Mesenchymal stem cell (in vitro differentiated cells and primary cell): ENCODE measurements around the gene SCARF2. TPM values are rescaled to one million over a fixed set of nuclear protein-coding genes. Genes with fewer than 3 reads are reported as not detected.

ENCODE experiments used
- DNase-seq: peaks from one replicate; pipeline ENCODE4 v3.0.0-alpha.2; 2013
- H2AFZ ChIP-seq: one replicate; pipeline ENCODE4 v1.6.1; 2013; ENCODE audit warnings: low read depth, mild to moderate bottlenecking, control low read depth, inconsistent platforms, low read length, moderate library complexity
- H2AK5ac ChIP-seq: 2 replicates; pipeline ENCODE4 v1.6.1; 2013; ENCODE audit warnings: low read length, moderate library complexity, mild to moderate bottlenecking, inconsistent platforms; ENCODE audit not compliant: severe bottlenecking
- H2BK120ac ChIP-seq: one replicate; pipeline ENCODE4 v1.6.1; 2013; ENCODE audit warnings: low read depth, mild to moderate bottlenecking, inconsistent platforms, low read length, moderate library complexity
- H2BK12ac ChIP-seq, 2 experiments: one replicate each; pipeline ENCODE4 v1.6.1; 2013; ENCODE audit warnings: inconsistent platforms in 2 of 2, low read length in 2 of 2, mild to moderate bottlenecking in 2 of 2, moderate library complexity in 2 of 2, control low read depth in 1 of 2
- H2BK15ac ChIP-seq: one replicate; pipeline ENCODE4 v1.6.1; 2013; ENCODE audit warnings: mild to moderate bottlenecking, low read depth, inconsistent platforms; ENCODE audit not compliant: poor library complexity, severe bottlenecking
- H2BK5ac ChIP-seq: 2 replicates; pipeline ENCODE4 v1.6.1; 2013; ENCODE audit warnings: low read depth, mild to moderate bottlenecking, low read length, control low read depth, inconsistent platforms; ENCODE audit not compliant: poor library complexity, severe bottlenecking
- H3K14ac ChIP-seq, 2 experiments: one replicate each; pipeline ENCODE4 v1.6.1; 2013; ENCODE audit warnings: inconsistent platforms in 2 of 2, low read length in 2 of 2, control low read depth in 1 of 2, mild to moderate bottlenecking in 1 of 2, moderate library complexity in 1 of 2
- H3K18ac ChIP-seq, 2 experiments: one replicate each; pipeline ENCODE4 v1.6.1; 2013; ENCODE audit warnings: inconsistent platforms in 2 of 2, low read length in 2 of 2, control low read depth in 1 of 2, low read depth in 1 of 2, mild to moderate bottlenecking in 1 of 2
- H3K23ac ChIP-seq, 2 experiments: one replicate each; pipeline ENCODE4 v1.6.1; 2013; ENCODE audit warnings: inconsistent platforms in 2 of 2, low read length in 2 of 2, mild to moderate bottlenecking in 2 of 2, moderate library complexity in 2 of 2, control low read depth in 1 of 2
- H3K27ac ChIP-seq: 2 replicates; pipeline ENCODE4 v1.5.1; 2013; ENCODE audit warnings: mild to moderate bottlenecking, moderate library complexity, low read length, control low read depth, inconsistent platforms; ENCODE audit not compliant: poor library complexity, severe bottlenecking
- H3K27me3 ChIP-seq, 2 experiments: 2 replicates each; pipeline versions ENCODE4 v1.6.1 to v1.7.0; 2013; ENCODE audit warnings: low read length in 2 of 2, mild to moderate bottlenecking in 2 of 2, moderate library complexity in 2 of 2, control low read depth in 1 of 2, inconsistent platforms in 1 of 2; ENCODE audit not compliant: control insufficient read depth in 1 of 2, insufficient read depth in 1 of 2
- H3K36me3 ChIP-seq, 2 experiments: 2 replicates each; pipeline versions ENCODE4 v1.6.1 to v1.7.0; 2013; ENCODE audit warnings: low read length in 2 of 2, control low read depth in 1 of 2, inconsistent platforms in 1 of 2, low read depth in 1 of 2, mild to moderate bottlenecking in 1 of 2; ENCODE audit not compliant: insufficient read depth in 2 of 2, control insufficient read depth in 1 of 2
- H3K4ac ChIP-seq, 2 experiments: one replicate each; pipeline ENCODE4 v1.6.1; 2013; ENCODE audit warnings: inconsistent platforms in 2 of 2, low read length in 2 of 2, mild to moderate bottlenecking in 2 of 2, moderate library complexity in 2 of 2, control low read depth in 1 of 2, low read depth in 1 of 2
- H3K4me1 ChIP-seq: 2 replicates; pipeline ENCODE4 v1.6.1; 2013; ENCODE audit warnings: low read depth, low read length, control low read depth; ENCODE audit not compliant: control insufficient read depth, insufficient read depth
- H3K4me2 ChIP-seq: 2 replicates; pipeline ENCODE4 v1.6.1; 2013; ENCODE audit warnings: low read length, mild to moderate bottlenecking, inconsistent platforms; ENCODE audit not compliant: poor library complexity, severe bottlenecking
- H3K4me3 ChIP-seq, 2 experiments: 2 replicates each; pipeline versions ENCODE4 v1.5.1 to v1.7.0; 2013; ENCODE audit warnings: low read length in 2 of 2, mild to moderate bottlenecking in 2 of 2, control low read depth in 1 of 2, low read depth in 1 of 2; ENCODE audit not compliant: insufficient read depth in 1 of 2
- H3K79me1 ChIP-seq: replicated peaks from 2 replicates; pipeline ENCODE4 v1.6.1; 2013; ENCODE audit warnings: mild to moderate bottlenecking, control low read depth, low read length, inconsistent platforms; ENCODE audit not compliant: poor library complexity, severe bottlenecking
- H3K9ac ChIP-seq: 2 replicates; pipeline ENCODE4 v1.7.0; 2013; ENCODE audit warnings: mild to moderate bottlenecking, low read length, moderate library complexity
- H3K9me3 ChIP-seq: 2 replicates; pipeline ENCODE4 v1.7.0; 2013; ENCODE audit warnings: mild to moderate bottlenecking, low read length; ENCODE audit not compliant: control insufficient read depth
- H4K8ac ChIP-seq: one replicate; pipeline ENCODE4 v1.6.1; 2013; ENCODE audit warnings: inconsistent platforms, mild to moderate bottlenecking, low read length, moderate library complexity
- H4K91ac ChIP-seq: one replicate; pipeline ENCODE4 v1.6.1; 2013; ENCODE audit warnings: mild to moderate bottlenecking, low read length, inconsistent platforms
- WGBS: methylation state at CpG from one replicate; pipeline ENCODE4 v1.1.7; 2013; ENCODE audit warnings: mixed read lengths; 5-methylcytosine and 5-hydroxymethylcytosine counted together
- polyA plus RNA-seq, 2 experiments: library from polyadenylated mRNA; stranded (reverse); fragments of 200-250 nt; gene quantifications; one replicate each; pipeline ENCODE4 v1.2.3, GENCODE V29; 2013

The SCARF2 gene
- polyA plus RNA-seq (2013, experiment 1 of 2), result 23.7 TPM
- polyA plus RNA-seq (2013, experiment 2 of 2), result 24.0 TPM

DNA sequence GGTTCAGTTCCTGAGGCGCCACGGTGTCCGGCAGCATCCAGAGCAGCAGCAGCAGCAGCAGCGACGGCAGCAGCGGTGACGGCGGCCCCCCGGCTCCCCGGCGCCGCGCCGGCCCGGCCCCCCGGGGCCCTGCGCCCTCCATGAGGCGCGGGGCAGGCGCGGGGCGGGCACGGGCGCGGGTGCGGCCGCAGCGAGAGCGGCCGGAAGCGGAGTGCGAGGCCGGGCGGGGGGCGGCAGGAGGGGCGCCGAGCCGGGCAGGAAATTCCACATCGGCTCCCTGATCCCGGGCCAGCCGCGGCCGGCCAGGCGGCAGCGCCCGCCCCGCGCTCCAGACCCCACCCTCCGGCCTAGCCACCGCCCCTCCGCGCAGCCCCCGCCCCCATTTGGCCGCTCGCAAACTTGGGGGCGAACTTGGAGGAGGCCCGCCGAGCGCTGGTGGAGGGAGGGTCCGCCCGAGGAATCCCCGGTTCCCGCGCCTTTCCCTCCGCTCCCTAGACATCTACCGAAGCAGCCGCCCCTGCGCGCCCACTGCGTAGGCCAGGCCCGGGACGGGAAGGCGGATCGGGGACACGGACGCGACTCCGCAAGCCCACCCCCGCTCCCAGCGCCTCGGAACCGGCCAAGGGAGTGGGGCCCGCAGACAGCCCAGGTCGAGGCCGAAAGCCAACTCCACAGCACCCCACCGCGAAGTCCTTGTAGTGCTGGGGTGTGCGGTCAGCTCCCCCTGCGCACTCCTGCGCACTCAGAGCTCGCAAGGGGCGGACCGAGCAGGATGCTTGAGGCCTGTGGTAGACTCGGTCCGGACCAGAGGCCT lies at the start of gene SCARF2:
TSS of gene SCARF2 (minus strand) at position 213 of the 814 bp plus-strand sequence. CDS start at position 142, 71 bp downstream.
- H4K8ac ChIP-seq, result peak within 1 kb of the TSS; percentile 92
- peak within 1 kb of the TSS; percentile 98 for H2BK15ac ChIP-seq
- peak within 1 kb of the TSS; percentile 62 for H2AK5ac ChIP-seq
- peak; percentile 69 for DNase-seq
- H3K18ac ChIP-seq, result peak within 1 kb of the TSS; percentile 92 to 97
- H3K4me1 ChIP-seq, result peaks cover 40% of the 10 kb centered on the region
- peak within 1 kb of the TSS in 1 of 2 experiments; percentile 97 for H3K14ac ChIP-seq
- H3K4me2 ChIP-seq, result peak within 1 kb of the TSS; percentile 94
- peak within 1 kb of the TSS; percentile 89 for H3K9ac ChIP-seq
- peak within 1 kb of the TSS; percentile 75 to 88 for H2BK12ac ChIP-seq
- no peak within 1 kb of the TSS for H3K27ac ChIP-seq
- H3K9me3 ChIP-seq, result no peaks in the 10 kb centered on the region
- H2BK5ac ChIP-seq, result no peak within 1 kb of the TSS
- H3K36me3 ChIP-seq, result peaks cover 17 to 37% of the 10 kb centered on the region in 2 experiments
- H3K4ac ChIP-seq, result peak within 1 kb of the TSS; percentile 92 to 93
- no peaks in the 10 kb centered on the region for H3K27me3 ChIP-seq
- peak within 1 kb of the TSS; percentile 31 to 71 for H3K23ac ChIP-seq
- peaks cover 25% of the 10 kb centered on the region for H3K79me1 ChIP-seq
- peak within 1 kb of the TSS; percentile 78 for H2BK120ac ChIP-seq
- H4K91ac ChIP-seq, result peak within 1 kb of the TSS; percentile 87
- H2AFZ ChIP-seq, result peak within 1 kb of the TSS; percentile 78
- peak within 1 kb of the TSS; percentile 83 to 95 for H3K4me3 ChIP-seq
- WGBS, result 1% methylated on average over 72 of the region's 95 CpGs

DNA sequence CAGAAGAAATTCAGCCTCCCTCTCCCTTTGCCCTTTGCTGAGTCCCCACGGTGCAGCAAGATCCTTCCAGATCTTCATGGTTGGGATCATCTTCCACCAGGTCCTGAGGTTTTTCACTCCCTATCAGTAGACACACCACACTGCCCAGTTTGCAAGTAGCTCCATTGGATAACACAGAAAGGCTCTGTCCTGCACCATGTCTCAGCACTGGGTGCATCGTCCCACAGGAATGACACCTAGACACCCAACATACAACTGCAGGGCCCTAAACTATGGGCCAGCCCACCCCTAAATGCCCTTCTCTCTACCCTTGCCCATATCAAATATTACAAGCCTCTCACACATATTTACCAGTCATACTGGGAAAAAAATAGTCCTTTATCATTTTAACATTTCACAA lies 48.6 kb upstream of the SCARF2 start:
- Histone ChIP-seq H2BK12ac (no peak overlapping the region), H3K36me3 (peaks cover 30 to 32% of the 10 kb centered on the region in 2 experiments), H3K9me3 (no peaks in the 10 kb centered on the region), H3K4ac (no peak overlapping the region), H2BK5ac (no peak overlapping the region), H2BK120ac (no peak overlapping the region), H2BK15ac (no peak overlapping the region), H3K4me1 (peaks cover 4% of the 10 kb centered on the region), H3K23ac (no peak overlapping the region), H3K14ac (no peak overlapping the region), H3K27ac (no peak overlapping the region), H4K91ac (no peak overlapping the region), H3K4me2 (no peak overlapping the region), H2AFZ (no peak overlapping the region), H4K8ac (no peak overlapping the region), H2AK5ac (no peak overlapping the region), H3K9ac (no peak overlapping the region), H3K79me1 (peaks cover 29% of the 10 kb centered on the region), H3K27me3 (no peaks in the 10 kb centered on the region), H3K4me3 (no peak overlapping the region), H3K18ac (no peak overlapping the region)
- no peak for DNase-seq
- 98% methylated on average over 2 of the region's 2 CpGs for WGBS

DNA sequence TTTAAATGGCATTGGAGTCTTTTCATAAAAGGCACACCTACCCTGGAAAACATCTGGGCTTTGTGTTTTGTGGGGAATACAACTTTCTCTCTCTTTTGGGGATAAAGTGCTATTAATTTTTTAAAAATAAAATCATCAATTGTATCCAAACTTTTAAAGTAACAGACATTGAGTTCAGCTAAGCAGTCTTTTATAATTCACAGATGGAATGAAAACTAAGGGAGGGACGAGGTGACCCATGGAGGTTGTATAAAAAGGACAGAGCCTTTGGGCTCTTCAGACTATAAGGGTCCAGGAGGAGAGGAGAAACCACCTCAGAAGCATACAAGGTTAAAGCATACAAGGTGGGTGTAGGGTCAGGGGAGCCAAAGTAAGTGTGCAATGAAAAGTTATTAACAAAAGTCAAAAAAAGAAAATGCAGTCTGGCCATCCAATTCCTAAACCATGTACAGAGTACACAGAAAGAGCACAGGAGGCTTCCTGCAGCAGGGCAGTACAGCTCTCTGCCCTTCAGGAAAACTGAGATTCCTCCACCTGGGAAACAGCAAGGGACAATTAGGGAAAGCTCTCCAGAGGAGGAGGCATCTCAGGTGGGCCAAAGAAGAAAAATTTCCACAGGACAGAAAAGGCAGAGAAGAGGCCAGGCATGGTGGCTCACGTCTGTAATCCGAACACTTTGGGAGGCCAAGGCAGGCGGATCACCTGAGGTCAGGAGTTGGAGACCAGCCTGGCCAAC lies 47.5 kb upstream of the SCARF2 start:
- no peak overlapping the region for H4K8ac ChIP-seq
- H3K14ac ChIP-seq, result no peak overlapping the region
- H2BK120ac ChIP-seq, result no peak overlapping the region
- H2AFZ ChIP-seq, result no peak overlapping the region
- no peak for DNase-seq
- H2BK5ac ChIP-seq, result no peak overlapping the region
- peaks cover 4% of the 10 kb centered on the region for H3K4me1 ChIP-seq
- no peak overlapping the region for H3K18ac ChIP-seq
- 92% methylated on average over 4 of the region's 4 CpGs for WGBS
- no peak overlapping the region for H3K9ac ChIP-seq
- no peak overlapping the region for H2AK5ac ChIP-seq
- H3K4ac ChIP-seq, result no peak overlapping the region
- H2BK12ac ChIP-seq, result no peak overlapping the region
- H3K4me2 ChIP-seq, result no peak overlapping the region
- H4K91ac ChIP-seq, result no peak overlapping the region
- H3K36me3 ChIP-seq, result peaks cover 29 to 30% of the 10 kb centered on the region in 2 experiments
- no peak overlapping the region for H3K4me3 ChIP-seq
- no peak overlapping the region for H3K23ac ChIP-seq
- no peaks in the 10 kb centered on the region for H3K9me3 ChIP-seq
- no peak overlapping the region for H3K27ac ChIP-seq
- H3K27me3 ChIP-seq, result no peaks in the 10 kb centered on the region
- H2BK15ac ChIP-seq, result no peak overlapping the region
- H3K79me1 ChIP-seq, result peaks cover 24% of the 10 kb centered on the region

DNA sequence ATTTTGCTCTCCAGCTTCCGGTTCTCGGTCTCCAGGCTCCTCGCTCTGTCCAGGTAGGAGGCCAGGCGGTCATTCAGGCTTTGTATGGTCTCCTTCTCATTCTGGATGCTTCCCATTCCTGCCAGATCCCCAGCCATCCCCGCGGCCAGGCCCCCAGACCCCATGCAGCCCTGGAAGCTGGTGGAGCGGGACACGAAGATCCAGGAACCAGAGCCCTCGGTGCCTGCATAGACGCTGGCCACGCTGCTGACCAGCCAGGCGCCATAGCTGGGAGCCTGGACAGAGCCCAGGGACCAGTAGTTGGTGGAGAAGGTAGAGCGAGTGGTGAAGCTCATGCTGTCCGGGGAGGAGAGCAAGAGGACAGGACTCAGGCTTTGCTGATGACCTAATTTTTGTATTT lies 46.1 kb upstream of the SCARF2 start:
- Histone ChIP-seq H2BK120ac (no peak overlapping the region), H3K27ac (no peak overlapping the region), H3K4me2 (no peak overlapping the region), H2BK12ac (no peak overlapping the region), H2AFZ (no peak overlapping the region), H3K27me3 (no peaks in the 10 kb centered on the region), H4K8ac (no peak overlapping the region), H2BK5ac (no peak overlapping the region), H3K23ac (no peak overlapping the region), H2BK15ac (no peak overlapping the region), H3K18ac (no peak overlapping the region), H2AK5ac (no peak overlapping the region), H3K14ac (no peak overlapping the region), H3K9ac (no peak overlapping the region), H3K9me3 (no peaks in the 10 kb centered on the region), H3K36me3 (peaks cover 25 to 26% of the 10 kb centered on the region in 2 experiments), H3K79me1 (peaks cover 17% of the 10 kb centered on the region), H4K91ac (no peak overlapping the region), H3K4me3 (no peak overlapping the region), H3K4ac (no peak overlapping the region), H3K4me1 (peaks cover 2% of the 10 kb centered on the region)
- WGBS, result 95% methylated on average over 14 of the region's 14 CpGs
- DNase-seq, result no peak
